Osteocyte (in vitro differentiated cells): ENCODE results near the gene TMEM119. TPM values are rescaled to one million over a fixed set of nuclear protein-coding genes. Genes with fewer than 3 reads are reported as not detected.
"Not testable (repeated sequence)": the region's sequence is repeated elsewhere in the genome, so short reads cannot be mapped to it uniquely, and the experiment has no call there.

Experiments
- DNase-seq: peaks from one replicate; pipeline ENCODE4 v3.0.0; 2021; ENCODE audit warnings: mixed read lengths; ENCODE audit not compliant: unreplicated experiment; ENCODE audit errors: extremely low spot score
- H3K27ac Mint-ChIP-seq: one replicate; pipeline ENCODE4 v1.8.0; 2021; ENCODE audit warnings: mild to moderate bottlenecking, mixed read lengths; ENCODE audit not compliant: unreplicated experiment
- H3K27me3 Mint-ChIP-seq: one replicate; pipeline ENCODE4 v1.8.0; 2021; ENCODE audit warnings: mixed read lengths; ENCODE audit not compliant: unreplicated experiment
- H3K36me3 Mint-ChIP-seq: one replicate; pipeline ENCODE4 v1.8.0; 2021; ENCODE audit warnings: mixed read lengths; ENCODE audit not compliant: unreplicated experiment
- H3K4me1 Mint-ChIP-seq: one replicate; pipeline ENCODE4 v1.8.0; 2021; ENCODE audit warnings: mixed read lengths; ENCODE audit not compliant: unreplicated experiment
- H3K4me3 Mint-ChIP-seq: one replicate; pipeline ENCODE4 v1.8.0; 2021; ENCODE audit warnings: mild to moderate bottlenecking, moderate library complexity, mixed read lengths; ENCODE audit not compliant: unreplicated experiment
- H3K9me3 Mint-ChIP-seq: one replicate; pipeline ENCODE4 v1.8.0; 2021; ENCODE audit warnings: mixed read lengths; ENCODE audit not compliant: unreplicated experiment
- CTCF ChIP-seq: fragments of 200-600 bp; sonication (generic); IDR thresholded peaks from 2 replicates; pipeline ENCODE4 v1.5.0; 2021; ENCODE audit warnings: antibody characterized with exemption, mild to moderate bottlenecking, moderate library complexity
- total RNA-seq: library from RNA; stranded (reverse); gene quantifications from 2 replicates; pipeline ENCODE4 v1.2.1, GENCODE V29; 2021

TMEM119 gene
- total RNA-seq, 1 donor from 2014 or later: 54.0 TPM

DNA sequence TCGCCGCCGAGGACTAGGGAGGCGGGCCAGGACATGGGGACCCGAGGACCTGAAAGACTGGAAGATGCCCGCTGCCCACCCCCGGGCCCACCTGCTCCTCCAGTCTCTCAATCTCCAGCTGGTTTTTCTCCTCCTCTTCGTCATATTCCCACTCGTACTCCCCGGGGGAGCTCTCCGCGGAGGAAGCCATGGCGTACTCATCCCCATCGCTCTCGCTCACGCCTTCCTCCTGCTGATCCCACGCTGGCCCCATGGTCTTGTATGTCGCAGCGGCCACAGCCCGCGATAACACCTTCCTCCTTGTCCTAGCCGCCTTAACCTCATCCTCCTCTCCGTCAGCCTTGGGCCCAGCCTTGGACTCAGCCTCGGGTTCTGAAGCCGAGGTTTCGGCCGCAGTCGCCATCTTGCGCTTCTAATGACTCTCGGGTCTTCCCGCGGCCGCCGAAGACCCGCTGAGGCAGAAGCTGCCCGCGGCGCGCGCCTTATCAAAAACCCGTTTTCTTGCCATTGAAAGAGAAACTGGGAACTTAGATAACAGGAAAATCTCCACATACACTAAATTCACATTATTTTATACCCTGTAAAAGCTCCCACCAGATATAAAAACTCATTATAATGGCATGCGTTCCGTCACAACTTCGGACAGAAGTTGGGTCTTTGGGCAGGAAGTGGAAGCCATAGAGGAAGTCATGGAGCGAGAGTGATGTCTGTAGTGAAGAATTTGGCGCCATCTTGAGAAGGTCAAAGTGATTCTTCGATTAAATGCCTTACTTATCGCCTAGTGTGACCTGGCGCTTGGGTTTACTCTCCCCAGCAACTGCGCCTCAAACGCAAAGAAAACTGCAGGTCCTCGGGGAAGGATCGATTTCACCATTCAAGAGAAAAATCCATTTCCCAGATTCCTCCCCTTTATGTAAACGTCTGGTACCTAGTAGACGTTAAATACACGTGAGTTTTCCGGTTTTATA is 36.8 kb downstream of the TMEM119 start, which contains the start of gene SART3:
TSS of gene SART3 (minus strand) at position 422 of the 968 bp plus-strand sequence. CDS start at position 403, 19 bp downstream.
- H3K36me3 Mint-ChIP-seq: peaks cover 16% of the 10 kb centered on the region
- TF ChIP-seq CTCF: no peak
- H3K4me1 Mint-ChIP-seq: peaks cover 44% of the 10 kb centered on the region
- no peaks in the 10 kb centered on the region for H3K27me3 Mint-ChIP-seq
- peak within 1 kb of the TSS; percentile 99 for H3K27ac Mint-ChIP-seq
- DNase-seq: peak; percentile 91
- no peaks in the 10 kb centered on the region for H3K9me3 Mint-ChIP-seq
- H3K4me3 Mint-ChIP-seq: peak within 1 kb of the TSS; percentile 100

- peak overlapping the region; percentile 100 for H3K4me3 Mint-ChIP-seq
- DNase-seq: no peak
- peaks cover 10% of the 10 kb centered on the region for H3K36me3 Mint-ChIP-seq
- no peaks in the 10 kb centered on the region for H3K9me3 Mint-ChIP-seq
- H3K4me1 Mint-ChIP-seq: peaks cover 41% of the 10 kb centered on the region
- peak overlapping the region; percentile 99 for H3K27ac Mint-ChIP-seq
- TF ChIP-seq CTCF: no peak
- no peaks in the 10 kb centered on the region for H3K27me3 Mint-ChIP-seq
Measured at GRCh38 chr12:108560321-108560721, 37.6 kb downstream of the TMEM119 start.

GRCh38 chr12:108559748-108560147 is 38.1 kb downstream of the TMEM119 start:
- peak overlapping the region; percentile 99 for H3K27ac Mint-ChIP-seq
- H3K36me3 Mint-ChIP-seq: peaks cover 10% of the 10 kb centered on the region
- peaks cover 41% of the 10 kb centered on the region for H3K4me1 Mint-ChIP-seq
- DNase-seq: no peak
- TF ChIP-seq CTCF: no peak
- H3K9me3 Mint-ChIP-seq: no peaks in the 10 kb centered on the region
- H3K27me3 Mint-ChIP-seq: no peaks in the 10 kb centered on the region
- H3K4me3 Mint-ChIP-seq: peak overlapping the region; percentile 100

DNA sequence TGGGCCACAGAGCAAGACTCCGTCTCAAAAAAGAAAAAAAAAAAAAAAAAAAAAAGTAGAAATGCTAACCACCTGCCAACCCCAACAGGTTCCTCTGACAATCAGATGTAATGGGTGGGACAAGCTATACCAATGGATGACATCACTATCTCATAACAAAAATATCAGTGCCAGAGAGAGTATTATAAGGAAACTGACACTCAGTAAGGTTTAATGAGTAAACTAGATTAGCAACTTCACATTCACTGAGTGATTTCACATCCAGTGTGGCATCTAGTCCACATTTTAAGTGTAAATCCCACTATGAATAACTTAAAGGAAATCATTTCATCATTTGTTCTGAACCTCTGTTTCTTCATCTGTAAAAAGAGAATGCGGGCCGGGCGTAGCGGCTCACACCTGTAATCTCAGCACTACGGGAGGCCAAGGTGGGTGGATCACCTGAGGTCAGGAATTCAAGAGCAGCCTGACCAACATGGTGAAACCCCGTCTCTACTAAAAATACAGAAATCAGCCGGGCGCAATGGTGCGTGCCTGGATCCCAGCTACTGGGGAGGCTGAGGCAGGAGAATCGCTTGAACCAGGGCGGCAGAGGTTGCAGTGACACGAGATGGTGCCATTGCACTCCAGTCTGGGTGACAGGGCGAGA is 38.8 kb downstream of the TMEM119 start:
- Mint-ChIP-seq H3K27ac (no peak overlapping the region), H3K27me3 (no peaks in the 10 kb centered on the region), H3K4me3 (peak overlapping the region; percentile 100), H3K9me3 (no peaks in the 10 kb centered on the region), H3K4me1 (peaks cover 41% of the 10 kb centered on the region), H3K36me3 (peaks cover 10% of the 10 kb centered on the region)
- DNase-seq: no peak
- no peak for TF ChIP-seq CTCF

DNA sequence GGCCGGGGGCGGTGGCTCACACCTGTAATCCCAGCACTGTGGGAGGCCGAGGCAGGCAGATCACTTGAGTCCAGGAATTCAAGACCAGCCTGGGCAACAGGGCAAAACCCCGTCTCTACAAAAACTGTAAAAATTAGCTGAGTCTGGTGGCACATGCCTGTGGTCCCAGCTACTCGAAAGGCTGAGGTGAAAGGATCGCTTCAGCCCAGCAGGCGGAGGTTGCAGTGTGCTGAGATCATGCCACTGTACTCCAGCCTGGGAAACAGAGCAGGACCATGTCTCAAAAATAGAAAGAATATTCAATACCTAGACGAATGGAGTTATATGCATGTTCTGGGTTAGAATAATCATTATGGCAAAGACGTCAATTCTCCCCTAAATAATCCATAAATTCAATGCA is 42.5 kb downstream of the TMEM119 start:
- not testable (repeated sequence) for H3K36me3 Mint-ChIP-seq, H3K4me3 Mint-ChIP-seq, DNase-seq, H3K27me3 Mint-ChIP-seq, H3K27ac Mint-ChIP-seq, H3K9me3 Mint-ChIP-seq
- peaks cover 51% of the 10 kb centered on the region for H3K4me1 Mint-ChIP-seq
